MCF 10A (cell line): ENCODE results near the gene HILPDA. TPM values are rescaled to one million over a fixed set of nuclear protein-coding genes. Genes with fewer than 3 reads are reported as not detected.

Experiments used
- BruUV-seq: library from RNA; stranded (reverse); fragments of 400-500 nt; replicated peaks from 2 replicates; lab custom pipeline; 2021; lab: Mats Ljungman, UMichigan
- CTCF ChIA-PET: fragments of 300-600 bp; sonication (Branson Sonifier 250); formaldehyde crosslinking; extraction: SDS; loops from one replicate; lab custom pipeline; 2021; ENCODE audit warnings: antibody characterized with exemption, inconsistent platforms; lab: Yijun Ruan, JAX
- POLR2A ChIA-PET: fragments of 300-600, 350-650 bp; sonication (Branson Sonifier 250); formaldehyde crosslinking; extraction: SDS; loops from one replicate; lab custom pipeline; 2020; ENCODE audit warnings: antibody characterized with exemption, inconsistent platforms; lab: Yijun Ruan, JAX
- DNase-seq: peaks from one replicate; pipeline ENCODE4 v3.0.0-alpha.2; 2018; ENCODE audit not compliant: unreplicated experiment
- H3K27ac Mint-ChIP-seq: one replicate; pipeline ENCODE4 v1.8.0; 2022; ENCODE audit warnings: mild to moderate bottlenecking, low read depth, mixed read lengths; ENCODE audit not compliant: unreplicated experiment
- H3K27me3 Mint-ChIP-seq: one replicate; pipeline ENCODE4 v1.8.0; 2022; ENCODE audit warnings: mixed read lengths; ENCODE audit not compliant: insufficient read depth, unreplicated experiment
- H3K36me3 Mint-ChIP-seq: one replicate; pipeline ENCODE4 v1.8.0; 2022; ENCODE audit warnings: mild to moderate bottlenecking, moderate library complexity, mixed read lengths; ENCODE audit not compliant: insufficient read depth, unreplicated experiment
- H3K4me1 Mint-ChIP-seq: one replicate; pipeline ENCODE4 v1.8.0; 2022; ENCODE audit warnings: mixed read lengths; ENCODE audit not compliant: insufficient read depth, unreplicated experiment
- H3K4me3 Mint-ChIP-seq: one replicate; pipeline ENCODE4 v1.8.0; 2022; ENCODE audit warnings: mild to moderate bottlenecking, moderate library complexity, mixed read lengths; ENCODE audit not compliant: unreplicated experiment
- H3K9me3 Mint-ChIP-seq: one replicate; pipeline ENCODE4 v1.8.0; 2022; ENCODE audit warnings: mixed read lengths; ENCODE audit not compliant: unreplicated experiment
- intact Hi-C: fragments of 100-400 bp; cut with micrococcal nuclease; formaldehyde crosslinking; loops from 2 replicates; pipeline ENCODE4 v1.14.1; 2022
- total RNA-seq: library from RNA; stranded (reverse); gene quantifications from 2 replicates; pipeline ENCODE4 v1.2.3, GENCODE V29; 2022
- TF ChIP-seq, protein P1 (sequence below): fragments of 200-600 bp; IDR thresholded peaks from one replicate; pipeline ENCODE4 v1.8.0; 2022; ENCODE audit warnings: antibody characterized with exemption, mild to moderate bottlenecking; ENCODE audit not compliant: unreplicated experiment

Gene HILPDA
- total RNA-seq, 1 experiment from 2014 or later, result 8.3 TPM

DNA sequence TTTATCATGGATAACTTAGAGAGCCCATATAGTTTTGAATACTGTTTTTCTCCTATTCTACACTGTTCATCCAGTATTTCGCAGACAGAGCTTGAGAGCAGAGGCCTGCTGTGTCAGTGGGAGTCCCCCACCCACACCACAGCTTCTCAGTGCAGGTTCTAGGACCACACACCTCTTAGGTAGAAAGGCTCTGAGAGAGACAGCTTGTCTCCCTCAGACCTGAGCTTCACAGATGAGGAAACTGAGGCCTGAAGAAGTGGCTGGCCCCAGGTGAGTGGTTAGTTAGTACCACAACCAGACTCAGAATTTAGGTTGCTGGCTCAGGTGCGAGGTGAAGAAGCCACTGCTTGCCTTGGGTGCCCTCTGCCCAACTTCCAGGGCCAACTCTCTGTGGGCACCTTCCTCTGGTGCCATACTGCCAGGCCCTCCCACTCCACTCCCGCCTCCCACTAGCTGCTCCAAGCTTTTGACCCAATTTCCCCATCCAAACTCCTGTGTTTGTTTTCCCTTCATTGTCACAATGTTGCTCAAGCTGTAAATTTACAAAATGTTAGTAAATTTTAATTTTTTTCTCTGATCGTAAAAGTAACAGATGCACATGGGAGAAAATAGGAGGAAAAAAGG lies 7.6 kb upstream of the HILPDA start:
- POLR2A ChIA-PET, result interaction anchor here (0.6 kb wide), 1 partner anchor 12 kb away, joined by 4 read pairs; no protein-coding TSS in a partner anchor
- H3K27me3 Mint-ChIP-seq, result peaks cover 26% of the 10 kb centered on the region
- BruUV-seq, result no TSS peak
- intact Hi-C loops, result no loop called here
- DNase-seq, result no peak
- TF ChIP-seq, protein P1, sequence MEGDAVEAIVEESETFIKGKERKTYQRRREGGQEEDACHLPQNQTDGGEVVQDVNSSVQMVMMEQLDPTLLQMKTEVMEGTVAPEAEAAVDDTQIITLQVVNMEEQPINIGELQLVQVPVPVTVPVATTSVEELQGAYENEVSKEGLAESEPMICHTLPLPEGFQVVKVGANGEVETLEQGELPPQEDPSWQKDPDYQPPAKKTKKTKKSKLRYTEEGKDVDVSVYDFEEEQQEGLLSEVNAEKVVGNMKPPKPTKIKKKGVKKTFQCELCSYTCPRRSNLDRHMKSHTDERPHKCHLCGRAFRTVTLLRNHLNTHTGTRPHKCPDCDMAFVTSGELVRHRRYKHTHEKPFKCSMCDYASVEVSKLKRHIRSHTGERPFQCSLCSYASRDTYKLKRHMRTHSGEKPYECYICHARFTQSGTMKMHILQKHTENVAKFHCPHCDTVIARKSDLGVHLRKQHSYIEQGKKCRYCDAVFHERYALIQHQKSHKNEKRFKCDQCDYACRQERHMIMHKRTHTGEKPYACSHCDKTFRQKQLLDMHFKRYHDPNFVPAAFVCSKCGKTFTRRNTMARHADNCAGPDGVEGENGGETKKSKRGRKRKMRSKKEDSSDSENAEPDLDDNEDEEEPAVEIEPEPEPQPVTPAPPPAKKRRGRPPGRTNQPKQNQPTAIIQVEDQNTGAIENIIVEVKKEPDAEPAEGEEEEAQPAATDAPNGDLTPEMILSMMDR, result no peak
- H3K27ac Mint-ChIP-seq, result no peak overlapping the region
- CTCF ChIA-PET, result interaction anchor here (0.6 to 2.3 kb wide), 5 partner anchors 12 to 49 kb away, joined by 3 to 25 read pairs (median 3); no protein-coding TSS in a partner anchor
- H3K36me3 Mint-ChIP-seq, result no peaks in the 10 kb centered on the region
- H3K9me3 Mint-ChIP-seq, result no peaks in the 10 kb centered on the region
- H3K4me3 Mint-ChIP-seq, result no peak overlapping the region
- H3K4me1 Mint-ChIP-seq, result peaks cover 6% of the 10 kb centered on the region

DNA sequence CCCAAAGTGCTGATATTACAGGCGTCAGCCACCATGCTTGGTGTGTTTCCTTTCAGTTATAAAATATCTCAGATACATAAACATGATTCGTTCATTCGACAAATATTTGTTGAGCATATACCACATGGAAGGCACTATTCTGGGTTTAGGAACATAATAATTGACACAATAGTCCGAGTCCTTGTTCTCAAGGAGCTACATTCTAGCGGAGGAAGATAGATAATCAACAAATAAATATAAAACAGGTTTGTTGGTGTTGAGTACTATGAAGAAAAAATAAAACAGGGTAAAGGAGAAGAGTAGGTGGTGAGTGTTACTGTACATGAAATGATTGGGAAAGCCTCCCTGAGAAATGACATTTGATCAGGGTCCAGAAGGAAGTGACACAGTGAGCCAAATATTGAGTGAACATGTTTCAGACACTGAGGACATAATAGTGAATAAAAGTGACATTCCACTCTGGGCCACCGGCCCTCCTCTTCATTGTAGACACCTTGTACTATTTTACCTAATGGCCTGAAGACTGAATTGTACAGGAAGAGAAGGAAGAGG lies 6.9 kb upstream of the HILPDA start:
- H3K27ac Mint-ChIP-seq, result no peak overlapping the region
- TF ChIP-seq, protein P1, result no peak
- H3K4me3 Mint-ChIP-seq, result no peak overlapping the region
- no peaks in the 10 kb centered on the region for H3K9me3 Mint-ChIP-seq
- H3K36me3 Mint-ChIP-seq, result no peaks in the 10 kb centered on the region
- H3K4me1 Mint-ChIP-seq, result peaks cover 6% of the 10 kb centered on the region
- ChIA-PET CTCF (interaction anchor here (1.3 to 2.3 kb wide), 2 partner anchors 11 to 21 kb away, joined by 3 to 25 read pairs; no protein-coding TSS in a partner anchor), POLR2A (no interaction called here)
- intact Hi-C loops, result no loop called here
- BruUV-seq, result no TSS peak
- no peak for DNase-seq
- peaks cover 27% of the 10 kb centered on the region for H3K27me3 Mint-ChIP-seq

DNA sequence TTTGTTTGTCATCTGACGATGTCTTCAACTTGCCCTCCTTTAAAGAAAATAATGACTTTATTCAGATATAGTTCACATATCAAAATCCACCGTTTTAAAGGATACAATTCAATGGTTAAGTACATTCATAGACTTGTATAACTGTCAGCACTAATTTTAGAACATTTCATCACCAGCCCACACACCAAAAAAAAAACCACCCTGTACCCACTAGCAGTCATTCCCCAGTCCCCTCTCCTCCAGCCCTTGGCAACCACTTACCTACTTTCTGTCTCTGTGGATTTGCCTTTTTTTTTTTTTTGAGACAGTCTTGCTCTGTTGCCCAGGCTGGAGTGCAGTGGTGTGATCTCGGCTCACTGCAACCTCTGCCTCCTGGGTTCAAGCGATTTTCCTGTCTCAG lies 5.3 kb upstream of the HILPDA start:
- Mint-ChIP-seq H3K27me3 (peaks cover 27% of the 10 kb centered on the region), H3K4me3 (no peak overlapping the region), H3K27ac (no peak overlapping the region), H3K36me3 (peaks cover 7% of the 10 kb centered on the region), H3K9me3 (no peaks in the 10 kb centered on the region), H3K4me1 (peaks cover 10% of the 10 kb centered on the region)
- no peak for DNase-seq
- ChIA-PET CTCF (interaction anchor here (0.6 kb wide), 1 partner anchor 24 kb away, joined by 3 read pairs; no protein-coding TSS in a partner anchor), POLR2A (no interaction called here)
- intact Hi-C loops, result no loop called here
- no TSS peak for BruUV-seq
- TF ChIP-seq, protein P1, result no peak

DNA sequence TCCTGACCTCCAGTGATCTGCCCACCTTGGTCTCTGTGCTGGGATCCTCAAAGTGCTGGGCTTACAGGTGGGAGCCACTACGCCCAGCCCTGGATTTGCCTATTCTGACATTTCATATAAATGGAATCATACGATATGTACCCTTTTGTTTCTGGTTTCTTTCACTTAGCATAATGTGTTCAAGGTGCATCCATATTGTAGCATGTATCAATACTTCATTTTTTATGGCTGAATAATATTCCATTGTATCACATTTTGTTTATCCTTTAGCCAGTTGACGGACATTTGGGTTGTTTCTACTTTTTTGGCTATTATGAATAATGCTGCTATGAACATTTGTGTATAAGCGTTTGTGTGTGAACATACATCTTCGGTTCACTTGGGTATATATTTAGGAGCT lies 4.8 kb upstream of the HILPDA start:
- Mint-ChIP-seq H3K4me1 (peaks cover 10% of the 10 kb centered on the region), H3K4me3 (no peak overlapping the region), H3K27ac (no peak overlapping the region), H3K27me3 (peaks cover 27% of the 10 kb centered on the region), H3K9me3 (no peaks in the 10 kb centered on the region), H3K36me3 (peaks cover 7% of the 10 kb centered on the region)
- ChIA-PET POLR2A (interaction anchor here (1.3 kb wide), 1 partner anchor 11 kb away, joined by 4 read pairs; no protein-coding TSS in a partner anchor), CTCF (interaction anchor here (5.2 kb wide), 1 partner anchor 24 kb away, joined by 68 read pairs; no protein-coding TSS in a partner anchor)
- BruUV-seq, result no TSS peak
- TF ChIP-seq, protein P1, result no peak
- no peak for DNase-seq
- intact Hi-C loops, result no loop called here
